ENCODE measurements around the gene ANKMY1. TPM values are rescaled to one million over a fixed set of nuclear protein-coding genes. Genes with fewer than 3 reads are reported as not detected.

ANKMY1 gene
- total RNA-seq, 1 donor from 2014 or later: 5.6 TPM

DNA sequence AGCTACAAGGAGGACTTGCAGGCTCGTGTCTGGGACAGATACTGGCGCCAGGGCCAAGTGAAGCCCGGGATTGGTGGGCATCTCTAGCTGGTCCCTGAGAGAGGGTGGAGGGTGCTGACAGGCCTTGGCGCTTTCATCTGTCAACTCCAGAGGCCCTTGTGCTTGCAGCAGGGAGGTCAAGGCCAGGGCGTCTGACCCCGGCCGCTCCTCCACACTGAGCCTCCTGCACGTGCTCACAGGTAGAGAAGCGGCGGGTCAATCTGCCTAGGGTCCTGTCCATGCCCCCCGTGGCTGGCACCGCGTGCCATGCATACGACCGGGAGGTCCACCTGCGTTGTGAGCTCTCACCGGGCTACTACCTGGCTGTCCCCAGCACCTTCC is 38.3 kb upstream of the ANKMY1 start:
- DNase-seq (peak; percentile 67), ATAC-seq (ENCODE audit: poor library complexity) (peak; percentile 31)
- intact Hi-C loops (cut with DNase I): no loop called here

GRCh38 chr2:240595381-240596079 is 37.7 kb upstream of the ANKMY1 start:
- peak; percentile 13 for ATAC-seq (ENCODE audit: poor library complexity)
- peak; percentile 53 for DNase-seq
- intact Hi-C loops (cut with DNase I): no loop called here

- intact Hi-C loops (cut with DNase I): no loop called here
- DNase-seq: peak; percentile 53
- ATAC-seq (ENCODE audit: poor library complexity): no peak
These were observed 37.0 kb upstream of the ANKMY1 start for GRCh38 chr2:240594511-240595380.

DNA sequence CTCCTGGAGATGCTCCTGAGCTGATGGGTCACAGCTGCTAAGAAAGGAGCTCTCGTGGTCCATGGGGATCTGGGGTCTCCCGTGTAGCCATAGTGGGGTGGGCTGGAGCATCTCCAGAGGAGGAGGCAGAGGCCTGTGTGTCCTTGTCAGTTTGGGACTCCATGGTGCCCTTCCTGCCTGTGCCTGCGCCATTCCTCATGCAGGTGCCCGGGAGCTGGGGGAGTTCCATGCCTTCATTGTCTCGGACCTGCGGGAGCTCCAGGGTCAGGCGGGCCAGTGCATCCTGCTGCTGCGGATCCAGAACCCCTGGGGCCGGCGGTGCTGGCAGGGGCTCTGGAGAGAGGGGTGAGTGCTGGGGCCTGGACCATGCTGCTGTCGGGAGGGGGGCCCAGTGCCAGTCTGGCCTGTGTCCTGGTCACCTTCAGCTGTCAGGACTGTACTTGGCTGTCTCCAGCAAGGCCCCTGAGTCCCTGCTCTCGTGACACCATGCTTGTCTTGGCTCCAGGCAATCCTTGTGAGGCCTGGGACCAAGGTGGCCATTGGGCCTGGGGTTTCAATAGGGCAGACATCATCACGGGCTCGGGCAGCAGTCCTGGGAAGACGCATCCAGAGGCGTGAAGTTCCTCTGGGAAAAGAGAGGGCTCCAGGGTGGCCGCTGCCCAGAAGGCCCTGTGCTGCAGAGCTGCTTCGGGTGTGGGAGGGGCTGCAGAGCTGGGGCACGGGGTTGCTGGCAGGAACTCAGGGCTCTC is 36.1 kb upstream of the ANKMY1 start:
- DNase-seq (peak; percentile 81), ATAC-seq (ENCODE audit: poor library complexity) (peak; percentile 71)
- intact Hi-C loops (cut with DNase I): no loop called here

- intact Hi-C loops (cut with DNase I): no loop called here
- peak; percentile 42 for ATAC-seq (ENCODE audit: poor library complexity)
- DNase-seq: peak; percentile 68
These were observed 35.4 kb upstream of the ANKMY1 start for GRCh38 chr2:240593026-240593702.

- DNase-seq (peak; percentile 27), ATAC-seq (ENCODE audit: poor library complexity) (no peak)
- intact Hi-C loops (cut with DNase I): no loop called here
These were observed 34.0 kb upstream of the ANKMY1 start for GRCh38 chr2:240591784-240592183.

- intact Hi-C loops (cut with DNase I): no loop called here
- ATAC-seq (ENCODE audit: poor library complexity): no peak
- DNase-seq: no peak
These were observed 33.4 kb upstream of the ANKMY1 start for GRCh38 chr2:240591226-240591625.

GRCh38 chr2:240590681-240591111 is 32.9 kb upstream of the ANKMY1 start:
- intact Hi-C loops (cut with DNase I): no loop called here
- peak; percentile 40 for DNase-seq

DNA sequence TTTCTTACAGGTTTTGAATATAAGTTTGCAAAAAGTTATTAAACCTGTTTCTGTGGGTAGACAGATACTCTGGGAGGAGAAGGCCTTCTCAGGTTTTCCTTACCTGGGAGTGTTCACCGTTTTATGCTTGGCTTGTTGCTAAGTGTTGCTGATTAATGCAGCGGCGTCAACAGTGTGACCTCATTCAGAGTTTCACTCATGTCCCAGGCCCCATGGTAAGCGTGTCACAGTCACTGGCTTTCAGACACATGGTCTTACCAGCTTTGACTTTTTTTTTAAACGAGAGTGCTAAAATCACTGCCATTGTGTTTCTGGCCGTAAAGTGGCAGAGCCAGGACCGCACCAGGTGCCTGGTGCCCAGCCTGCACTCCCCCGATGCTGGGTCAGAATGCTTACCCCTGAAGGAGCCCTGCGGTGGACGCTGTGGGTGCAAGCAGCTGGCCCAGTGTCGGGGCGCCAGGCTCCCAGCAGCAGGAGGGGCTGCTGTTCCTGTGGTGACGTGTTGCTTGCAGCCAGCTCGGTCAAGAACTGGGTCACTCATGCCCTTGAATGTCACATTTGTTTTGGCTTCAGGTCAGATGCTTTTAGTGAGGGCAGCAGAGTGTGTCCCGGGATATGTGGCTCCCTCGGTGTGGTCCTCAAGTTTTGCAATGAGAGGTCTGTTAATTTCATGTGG is 32.2 kb upstream of the ANKMY1 start:
- ATAC-seq (ENCODE audit: poor library complexity): no peak
- intact Hi-C loops (cut with DNase I): no loop called here
- peak; percentile 47 for DNase-seq

More at GRCh38 chr2:240590681-240591111, 32.9 kb upstream of the ANKMY1 start:
- ATAC-seq (ENCODE audit: poor library complexity): no peak

- intact Hi-C loops (cut with DNase I): no loop called here
- ATAC-seq (ENCODE audit: poor library complexity) (no peak), DNase-seq (peak; percentile 9)
These were observed 31.6 kb upstream of the ANKMY1 start for GRCh38 chr2:240589375-240589774.

- ATAC-seq (ENCODE audit: poor library complexity) (no peak), DNase-seq (peak; percentile 20)
- intact Hi-C loops (cut with DNase I): no loop called here
These were observed 30.9 kb upstream of the ANKMY1 start for GRCh38 chr2:240588669-240589068.

DNA sequence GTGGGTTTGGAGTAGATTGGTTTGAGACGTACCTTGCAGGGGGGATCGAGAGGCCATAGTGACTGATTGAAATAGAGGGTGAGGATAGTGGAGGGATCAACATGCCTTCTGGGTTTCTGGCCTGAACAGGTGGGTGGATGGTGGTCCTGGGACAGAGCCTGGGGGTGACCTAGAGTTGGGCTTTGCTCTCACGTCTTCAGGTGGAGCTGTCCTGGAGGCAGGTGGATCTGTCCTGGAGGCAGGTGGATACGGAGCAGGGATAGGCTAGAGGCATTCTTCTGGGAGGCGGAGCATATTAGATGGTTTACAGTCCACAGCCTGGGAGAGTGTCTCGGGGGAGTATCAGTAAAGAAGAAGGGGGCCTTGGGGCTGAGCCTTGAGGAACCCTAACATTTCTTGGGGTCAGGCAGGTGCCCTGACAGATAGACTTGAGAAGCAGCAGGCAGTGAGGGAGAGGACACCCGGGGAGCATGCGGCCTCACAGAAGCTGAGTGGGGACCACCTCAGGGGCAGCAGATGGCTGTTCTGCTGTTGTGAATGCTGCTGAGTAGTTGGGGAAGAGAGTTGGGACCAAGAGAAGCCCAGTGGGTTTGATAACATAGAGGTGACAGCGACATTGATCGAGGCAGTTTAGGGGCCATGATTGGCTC is 30.3 kb upstream of the ANKMY1 start:
- intact Hi-C loops (cut with DNase I): no loop called here
- DNase-seq: peak; percentile 20
- ATAC-seq (ENCODE audit: poor library complexity): no peak

- peak; percentile 23 for ATAC-seq (ENCODE audit: poor library complexity)
- DNase-seq: no peak
- intact Hi-C loops (cut with DNase I): no loop called here
These were observed 29.4 kb upstream of the ANKMY1 start for GRCh38 chr2:240586919-240587800.

GRCh38 chr2:240586198-240586918 is 28.6 kb upstream of the ANKMY1 start, which contains the start of gene CAPN10:
Gene CAPN10, plus strand, starts transcription at chr2:240586734. Its CDS starts 178 bp downstream, at chr2:240586912.
- DNase-seq (peak; percentile 99), ATAC-seq (ENCODE audit: poor library complexity) (peak; percentile 97)
- intact Hi-C loops (cut with DNase I): no loop called here

- DNase-seq (peak; percentile 33), ATAC-seq (ENCODE audit: poor library complexity) (no peak)
- intact Hi-C loops (cut with DNase I): no loop called here
These were observed 28.0 kb upstream of the ANKMY1 start for GRCh38 chr2:240585681-240586197.

GRCh38 chr2:240585101-240585500 is 27.3 kb upstream of the ANKMY1 start:
- intact Hi-C loops (cut with DNase I): no loop called here
- DNase-seq (peak; percentile 24), ATAC-seq (ENCODE audit: poor library complexity) (no peak)

Measured in Right ventricle myocardium superior (tissue), 1 donor.